Measurements from ENCODE around the gene TMTC1.

TMTC1 gene

DNA sequence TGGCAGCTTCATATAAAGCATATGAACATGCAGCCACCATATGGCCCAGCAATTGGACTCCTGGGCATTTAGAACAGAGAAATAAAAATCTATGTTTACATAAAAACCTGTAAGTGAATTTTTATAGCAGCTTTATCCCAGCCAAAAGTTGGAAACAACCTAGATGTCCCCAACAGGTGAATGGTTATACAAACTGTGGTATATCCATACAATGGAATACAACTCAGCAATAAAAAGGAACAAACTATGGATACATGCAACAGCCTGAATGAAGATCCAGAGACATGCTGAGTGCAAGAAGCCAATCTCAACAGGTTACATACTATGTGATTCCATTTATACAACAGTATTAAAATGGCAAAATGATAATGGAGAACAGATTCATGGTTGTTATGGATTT lies 3.7 kb downstream of the TMTC1 start:
- no peak for DNase-seq (ENCODE audit: low read depth, low spot score)

- DNase-seq (ENCODE audit: low read depth, low spot score) = no peak
These were observed 5.2 kb downstream of the TMTC1 start for GRCh38 chr12:29778531-29778930.

DNA sequence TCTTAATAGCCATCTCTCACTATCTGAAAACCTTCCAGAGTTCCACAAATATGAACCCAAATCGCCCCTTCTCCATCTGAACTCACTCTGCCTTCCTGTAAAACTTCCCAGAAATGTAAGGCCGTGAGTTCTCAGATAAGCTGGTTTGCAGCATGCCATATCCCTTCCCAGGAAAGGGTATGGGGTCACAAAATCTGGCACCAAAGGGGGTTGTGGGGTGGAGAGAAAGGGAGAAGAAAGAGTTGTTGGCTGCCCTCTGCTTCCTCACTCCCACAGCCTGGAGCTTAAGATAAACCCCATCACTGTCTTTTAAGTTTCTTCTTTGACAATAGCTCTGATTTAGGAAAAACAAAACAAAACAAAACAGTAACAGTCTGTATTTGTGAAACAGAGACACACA lies 10.7 kb downstream of the TMTC1 start:
- DNase-seq (ENCODE audit: low read depth, low spot score) = no peak

GRCh38 chr12:29771786-29772185 lies 12.0 kb downstream of the TMTC1 start:
- DNase-seq (ENCODE audit: low read depth, low spot score) = no peak

DNA sequence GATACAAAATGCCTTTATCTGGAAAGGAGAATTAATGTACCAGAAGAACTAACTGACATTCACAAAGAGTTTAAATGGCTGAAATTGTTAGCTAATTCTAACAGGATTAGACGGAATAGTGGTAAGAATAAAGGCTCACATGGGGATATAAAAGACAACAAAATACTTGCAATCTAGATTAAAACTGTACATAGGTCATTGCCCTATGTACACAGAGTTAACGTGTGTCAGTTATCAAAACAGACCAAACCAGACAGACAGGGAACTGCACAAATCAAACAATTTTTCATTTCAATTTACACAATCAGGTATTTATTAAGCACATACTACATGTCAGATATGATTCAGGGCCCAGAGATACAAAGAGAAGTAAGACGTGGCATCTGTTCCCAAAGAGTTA lies 12.6 kb downstream of the TMTC1 start:
- DNase-seq (ENCODE audit: low read depth, low spot score) = no peak

DNA sequence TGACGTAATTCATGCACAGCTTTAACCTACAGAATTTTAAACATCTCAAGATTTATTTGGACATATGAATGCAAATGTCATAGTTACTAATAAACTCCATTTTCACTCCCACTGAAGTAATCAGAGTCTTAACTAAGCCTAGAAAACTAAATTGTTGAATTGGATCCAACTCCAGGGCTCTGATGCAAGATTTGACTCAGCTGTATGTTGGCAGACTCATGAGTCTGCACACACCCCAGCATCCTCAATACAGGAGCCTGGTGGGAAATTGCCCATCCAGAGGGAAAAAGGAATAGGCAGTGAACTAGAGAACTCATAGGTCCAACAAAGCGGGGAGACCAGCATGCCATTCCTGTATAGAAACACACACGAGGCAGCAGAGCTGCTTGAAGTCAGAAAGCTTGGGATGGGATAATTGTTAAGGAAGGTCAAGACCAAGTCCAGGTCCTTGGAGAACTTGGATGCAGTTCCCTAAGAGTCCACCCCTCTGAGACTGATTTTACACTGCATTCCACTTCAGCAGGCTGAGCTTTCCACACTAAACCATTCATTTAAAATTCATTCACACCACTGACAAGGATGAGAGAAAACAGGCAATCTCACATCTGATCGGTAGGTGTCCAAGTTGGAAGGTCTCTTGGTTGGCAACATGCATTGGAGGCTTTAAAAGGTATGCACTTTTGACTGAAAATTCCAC lies 14.4 kb downstream of the TMTC1 start:
- DNase-seq (ENCODE audit: low read depth, low spot score) = no peak

GRCh38 chr12:29768372-29768771 lies 15.4 kb downstream of the TMTC1 start:
- DNase-seq (ENCODE audit: low read depth, low spot score) = no peak

DNA sequence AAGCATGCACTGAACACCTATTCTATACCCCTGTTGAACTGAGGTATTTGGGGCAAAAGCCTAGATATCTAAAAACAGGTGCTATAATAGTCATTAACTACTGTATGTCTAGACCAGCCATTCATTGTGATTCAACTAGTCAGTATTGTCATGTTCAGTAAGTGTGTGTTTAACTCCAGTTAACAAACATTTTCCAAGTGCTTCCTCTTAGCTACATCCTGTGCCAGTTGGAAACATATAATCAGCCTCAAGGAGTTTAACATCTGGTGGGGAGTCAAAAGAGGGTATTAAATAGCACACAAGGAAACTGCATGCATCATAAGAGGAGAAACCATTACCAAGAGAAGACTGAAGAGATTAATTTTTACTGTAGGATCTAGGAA lies 20.4 kb downstream of the TMTC1 start:
- DNase-seq (ENCODE audit: low read depth, low spot score) = no peak

GRCh38 chr12:29762637-29763300 lies 21.0 kb downstream of the TMTC1 start:
- no peak for DNase-seq (ENCODE audit: low read depth, low spot score)

DNA sequence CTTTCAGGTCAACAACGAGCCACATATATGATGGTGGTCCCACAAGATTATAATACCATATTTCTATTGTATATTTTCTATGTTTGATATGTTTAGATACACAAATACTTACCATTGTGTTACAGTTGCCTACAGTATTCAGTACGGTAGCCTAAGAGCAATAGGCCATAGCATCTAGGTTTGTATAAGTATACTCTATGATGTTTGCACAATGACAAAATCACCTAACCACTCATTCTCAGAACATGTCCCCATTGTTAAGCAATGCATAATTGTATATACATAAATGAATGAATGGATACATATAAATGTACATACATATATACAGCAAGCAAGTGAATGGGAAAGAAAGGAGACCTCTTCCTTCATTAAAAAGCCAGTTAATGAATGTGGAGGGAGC lies 23.8 kb downstream of the TMTC1 start:
- no peak for DNase-seq (ENCODE audit: low read depth, low spot score)

GRCh38 chr12:29756741-29757390 lies 26.9 kb downstream of the TMTC1 start:
- no peak for DNase-seq (ENCODE audit: low read depth, low spot score)

GRCh38 chr12:29754235-29755189 lies 29.2 kb downstream of the TMTC1 start:
- no peak for DNase-seq (ENCODE audit: low read depth, low spot score)

- DNase-seq (ENCODE audit: low read depth, low spot score) = no peak
These were observed 31.6 kb downstream of the TMTC1 start for GRCh38 chr12:29752121-29752520.

GRCh38 chr12:29751676-29752075 lies 32.1 kb downstream of the TMTC1 start:
- DNase-seq (ENCODE audit: low read depth, low spot score) = no peak

DNA sequence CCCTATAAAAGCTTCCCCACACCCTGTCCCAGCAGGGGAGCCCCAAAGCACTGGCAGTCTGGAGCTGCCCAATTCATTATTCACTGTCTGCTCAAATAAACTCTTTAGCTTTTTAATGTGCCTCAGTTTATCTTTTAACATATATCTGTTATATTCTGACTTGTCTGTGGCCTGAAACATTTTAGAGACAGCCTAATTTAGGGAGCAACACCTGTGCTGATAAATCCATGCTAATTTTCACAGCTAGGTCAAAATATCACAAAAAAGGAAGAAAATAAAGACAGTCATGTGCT lies 32.9 kb downstream of the TMTC1 start:
- no peak for DNase-seq (ENCODE audit: low read depth, low spot score)

DNA sequence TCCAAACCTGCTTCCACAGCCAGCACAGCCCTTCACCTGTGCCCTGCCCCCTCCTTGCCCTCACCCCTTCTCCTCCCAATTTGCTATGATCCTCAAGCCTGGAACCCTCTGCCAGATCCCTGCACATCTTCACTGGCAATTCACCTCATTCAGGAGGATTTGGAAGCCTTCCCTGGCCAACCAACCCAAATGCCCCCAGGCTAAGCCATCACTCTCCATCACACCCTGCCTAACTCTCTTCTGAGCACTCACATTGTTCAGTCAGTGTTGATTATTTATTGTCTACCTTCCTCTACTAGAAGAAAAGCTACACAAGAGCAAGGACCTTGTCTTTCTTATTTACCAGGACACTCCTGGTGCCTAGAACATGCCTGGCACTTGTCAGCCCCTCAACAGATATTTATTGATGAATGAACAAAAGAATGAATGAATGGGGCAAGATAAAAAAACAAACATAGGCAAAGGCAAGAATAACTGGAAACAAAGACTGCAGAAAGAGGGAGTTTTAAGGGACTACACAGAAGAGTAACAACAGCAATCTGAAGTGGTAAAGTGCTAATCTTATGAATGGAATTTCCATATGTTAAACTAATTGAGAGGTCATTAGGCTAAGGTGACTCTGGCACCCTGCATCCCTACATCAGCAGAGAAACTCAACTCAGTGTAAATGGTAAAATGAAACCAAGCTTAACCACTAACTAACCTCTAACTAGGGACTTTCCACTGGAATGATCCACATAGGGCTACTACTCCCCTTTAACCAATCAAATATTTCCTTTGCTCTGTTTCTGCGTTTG lies 33.4 kb downstream of the TMTC1 start:
- DNase-seq (ENCODE audit: low read depth, low spot score) = no peak

GRCh38 chr12:29744365-29744764 lies 39.4 kb downstream of the TMTC1 start:
- DNase-seq (ENCODE audit: low read depth, low spot score) = no peak

DNA sequence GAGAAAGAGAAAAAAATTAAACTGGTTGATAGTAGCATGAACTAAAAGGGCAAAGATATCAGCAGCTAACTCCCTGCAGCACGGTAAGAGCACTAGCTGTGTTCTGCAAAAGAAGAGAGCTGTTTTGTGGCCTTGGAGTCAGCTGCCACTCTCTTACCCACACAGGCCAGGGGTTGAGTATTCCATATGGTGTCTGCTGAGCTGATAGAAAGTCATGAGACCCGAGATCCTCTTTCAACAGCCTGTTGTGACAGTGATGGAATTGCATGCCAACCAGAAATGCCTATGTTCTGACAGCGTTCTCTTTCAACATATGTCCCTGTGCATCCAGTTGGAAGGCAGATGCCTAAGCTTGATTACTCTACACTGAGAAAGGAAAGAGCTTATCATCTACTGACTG lies 39.9 kb downstream of the TMTC1 start:
- peak; percentile 67 for DNase-seq (ENCODE audit: low read depth, low spot score)

DNA sequence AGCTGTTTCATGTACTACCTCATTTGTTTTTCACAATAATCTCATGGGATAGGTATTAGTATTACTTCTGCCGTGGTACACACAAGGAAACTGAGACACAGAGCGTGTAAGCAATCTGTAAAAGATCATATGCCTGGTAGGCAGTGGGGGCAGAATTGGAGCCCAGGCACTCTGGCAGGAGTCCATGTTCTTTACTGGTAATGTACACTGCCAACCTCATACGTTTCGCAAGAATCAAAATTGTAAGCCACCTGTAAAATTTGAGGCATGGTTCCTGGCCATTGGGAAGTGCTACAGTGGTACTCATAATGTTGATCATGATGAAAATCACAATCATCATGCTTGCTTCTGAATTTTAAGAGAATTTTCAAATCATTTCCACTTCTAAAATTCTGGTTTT lies 40.7 kb downstream of the TMTC1 start:
- DNase-seq (ENCODE audit: low read depth, low spot score) = no peak

GRCh38 chr12:29742646-29743045 lies 41.1 kb downstream of the TMTC1 start:
- no peak for DNase-seq (ENCODE audit: low read depth, low spot score)

Measured in brain pericyte (primary cell).